A549 (cell line): Measurements from ENCODE around the gene ACSM5. TPM values are rescaled to one million over a fixed set of nuclear protein-coding genes. Genes with fewer than 3 reads are reported as not detected.
A peak's percentile ranks its signal among the peaks of the same experiment; 100 is the strongest.

Source experiments
- ATAC-seq, 2 experiments: fragments of 200-7000 bp in 1 of 2; fragments of >200 bp in 1 of 2; cut with Nextera tagmentation in 1 of 2; cut with Tn5 transposase in 1 of 2; 3 replicates each; pipeline versions ENCODE4 v1.8.0 to v1.9.1; 2018 to 2020; ENCODE audit warnings: mild to moderate bottlenecking in 1 of 2, moderate library complexity in 1 of 2
- CTCF ChIA-PET: fragments of 300-600 bp; sonication (Branson Sonifier 250); formaldehyde crosslinking; extraction: SDS; loops from one replicate; lab custom pipeline; 2021; ENCODE audit warnings: antibody characterized with exemption, inconsistent platforms; lab: Yijun Ruan, JAX
- POLR2A ChIA-PET: fragments of 350-600 bp; formaldehyde crosslinking; extraction: SDS; loops from one replicate; lab custom pipeline; 2021; ENCODE audit warnings: antibody characterized with exemption, inconsistent platforms; lab: Yijun Ruan, JAX
- DNase-seq, 2 experiments: peaks; one replicate each; pipeline versions ENCODE4 v3.0.0 to v3.0.0-alpha.2; 2011 to 2016; ENCODE audit warnings: low read depth in 1 of 2, low spot score in 1 of 2
- FAIRE-seq: peaks from 2 replicates; lab custom pipeline; 2011; peaks lifted over from hg19 to GRCh38; lab: Jason Lieb, UNC
- H3K27ac ChIP-seq, 2 experiments: fragments of >200 bp; sonication (Bioruptor Twin); formaldehyde crosslinking; 3 replicates each; pipeline ENCODE4 v1.5.1; 2016 to 2017
- H3K4me1 ChIP-seq: fragments of >200 bp; sonication (Bioruptor Twin); formaldehyde crosslinking; 3 replicates; pipeline ENCODE4 v1.6.1; 2016
- H3K4me2 ChIP-seq: fragments of >200 bp; sonication (Bioruptor Twin); formaldehyde crosslinking; 3 replicates; pipeline ENCODE4 v1.6.1; 2016
- H3K4me3 ChIP-seq: fragments of >200 bp; sonication (Bioruptor Twin); formaldehyde crosslinking; 3 replicates; pipeline ENCODE4 v1.5.1; 2016
- H3K9me3 ChIP-seq: fragments of >200 bp; sonication (Bioruptor Twin); formaldehyde crosslinking; 3 replicates; pipeline ENCODE4 v1.6.1; 2016
- ATOH8 ChIP-seq: fragments of 250-450 bp; sonication (Bioruptor Pico); IDR thresholded peaks from 2 replicates; pipeline ENCODE4 v1.5.0; 2020; ENCODE audit warnings: low read depth, mild to moderate bottlenecking, moderate library complexity
- CHD4 ChIP-seq: fragments of 200-600 bp; sonication (generic); IDR thresholded peaks from 2 replicates; pipeline ENCODE4 v1.6.1; 2016; ENCODE audit warnings: antibody characterized with exemption, mild to moderate bottlenecking, borderline replicate concordance
- CTCF ChIP-seq: fragments of >200 bp; sonication (Bioruptor Twin); formaldehyde crosslinking; IDR thresholded peaks from 3 replicates; pipeline ENCODE4 v1.5.1; 2016
- EP300 ChIP-seq, 2 experiments: fragments of >200 bp; sonication (Bioruptor Twin); formaldehyde crosslinking; IDR thresholded peaks; 2 replicates in 1 of 2; 3 replicates in 1 of 2; pipeline ENCODE4 v1.6.1; 2016 to 2017
- FOSL2 ChIP-seq, 2 experiments: fragments of 450-650 bp in 1 of 2; fragments of >200 bp in 1 of 2; sonication (Bioruptor Twin) in 1 of 2; formaldehyde crosslinking; IDR thresholded peaks; 2 replicates each; pipeline versions ENCODE4 v1.5.0 to v1.6.1; 2016 to 2020; ENCODE audit warnings: mild to moderate bottlenecking in 1 of 2, moderate library complexity in 1 of 2
- FOXS1 ChIP-seq: fragments of 250-450 bp; sonication (Bioruptor Pico); IDR thresholded peaks from 2 replicates; pipeline ENCODE4 v1.5.0; 2020; ENCODE audit warnings: mild to moderate bottlenecking, moderate library complexity
- HES2 ChIP-seq: fragments of >200 bp; sonication (Bioruptor Twin); formaldehyde crosslinking; IDR thresholded peaks from 2 replicates; pipeline ENCODE4 v1.6.1; 2016
- MAFK ChIP-seq: fragments of 450-650 bp; IDR thresholded peaks from 2 replicates; pipeline ENCODE4 v1.6.1; 2014; ENCODE audit not compliant: partially characterized antibody
- MAZ ChIP-seq: fragments of 150-350 bp; IDR thresholded peaks from 2 replicates; pipeline ENCODE4 v1.6.1; 2014; ENCODE audit warnings: antibody characterized with exemption, low read depth, low read length, borderline replicate concordance
- NFE2L2 ChIP-seq: fragments of 150-350 bp; conservative IDR thresholded peaks from 2 replicates; pipeline ENCODE4 v1.6.1; 2014; ENCODE audit warnings: low read length
- NPAS2 ChIP-seq: fragments of 250-450 bp; sonication (Bioruptor Pico); IDR thresholded peaks from 2 replicates; pipeline ENCODE4 v1.8.0; 2022; ENCODE audit warnings: mild to moderate bottlenecking, moderate library complexity, borderline replicate concordance
- PHF8 ChIP-seq: fragments of 200-600 bp; sonication (generic); IDR thresholded peaks from 2 replicates; pipeline ENCODE4 v1.6.1; 2016; ENCODE audit warnings: low read depth, mild to moderate bottlenecking, antibody characterized with exemption, moderate library complexity, borderline replicate concordance
- POLR2AphosphoS2 ChIP-seq: conservative IDR thresholded peaks from 2 replicates; pipeline ENCODE4 v1.6.1; 2012; ENCODE audit warnings: low read length, improper control_type of control experiment, inconsistent platforms
- RAD21 ChIP-seq, 2 experiments: fragments of >200 bp in 1 of 2; sonication (Bioruptor Twin) in 1 of 2; formaldehyde crosslinking in 1 of 2; IDR thresholded peaks in 1 of 2; conservative IDR thresholded peaks in 1 of 2; 2 replicates in 1 of 2; 3 replicates in 1 of 2; pipeline ENCODE4 v1.6.1; 2012 to 2018; ENCODE audit warnings: inconsistent platforms in 1 of 2
- RCOR1 ChIP-seq: fragments of 150-350 bp; IDR thresholded peaks from 2 replicates; pipeline ENCODE4 v1.6.1; 2014; ENCODE audit warnings: antibody characterized with exemption, low read length, low read depth
- REST ChIP-seq: fragments of 200-600 bp; sonication (generic); IDR thresholded peaks from 2 replicates; pipeline ENCODE4 v1.6.1; 2016; ENCODE audit warnings: antibody characterized with exemption, mild to moderate bottlenecking, moderate library complexity
- RFX5 ChIP-seq: fragments of 450-650 bp; IDR thresholded peaks from 2 replicates; pipeline ENCODE4 v1.7.1; 2014; ENCODE audit warnings: antibody characterized with exemption, mild to moderate bottlenecking, moderate library complexity
- SMC3 ChIP-seq: fragments of >200 bp; sonication (Bioruptor Twin); formaldehyde crosslinking; IDR thresholded peaks from 3 replicates; pipeline ENCODE4 v1.6.1; 2018; ENCODE audit warnings: inconsistent platforms
- ZFP36 ChIP-seq: fragments of 450-650 bp; IDR thresholded peaks from 2 replicates; pipeline ENCODE4 v1.6.1; 2014; ENCODE audit warnings: borderline replicate concordance; ENCODE audit not compliant: partially characterized antibody
- ZSCAN20 ChIP-seq: fragments of 250-450 bp; sonication (Bioruptor Pico); IDR thresholded peaks from 2 replicates; pipeline ENCODE4 v1.8.0; 2022; ENCODE audit warnings: mild to moderate bottlenecking, moderate library complexity
- WGBS: methylation state at CpG from one replicate; pipeline ENCODE4 v1.1.6; 2017; ENCODE audit errors: missing lambda C conversion rate; 5-methylcytosine and 5-hydroxymethylcytosine counted together
- polyA minus RNA-seq: library from RNA; depleted of rRNA, polyadenylated mRNA; stranded (reverse); fragments of >200 nt; gene quantifications from 2 replicates; pipeline ENCODE4 v1.2.3, GENCODE V29; 2011; rRNA and poly(A)+ RNA removed
- polyA plus RNA-seq, 4 experiments: library from polyadenylated mRNA; depleted of rRNA in 3 of 4; stranded (reverse); fragments of >200 nt; fragmentation: RNase III in 1 of 4; extraction: RNeasy Plus Mini Kit Qiagen cat#74134 plus additional on column Dnase treatment in 1 of 4; gene quantifications; 2 replicates in 3 of 4; 3 replicates in 1 of 4; pipeline ENCODE4 v1.2.3, GENCODE V29; 2011 to 2017

ACSM5 gene
- polyA plus RNA-seq (2011; rRNA removed) = not detected in 2 replicates
- not detected in 2 replicates for polyA plus RNA-seq (2012; cell fraction: cytosol; rRNA removed)
- polyA plus RNA-seq (2012; cell fraction: nucleus; rRNA removed) = not detected in 2 replicates
- not detected in 3 replicates for polyA plus RNA-seq (2017; fragmentation: RNase III; extraction: RNeasy Plus Mini Kit Qiagen cat#74134 plus additional on column Dnase treatment)
- not detected in 2 replicates for polyA minus RNA-seq

GRCh38 chr16:20409398-20410120, at the start of gene ACSM5:
Gene ACSM5 (plus strand): TSS chr16:20409534. CDS start chr16:20411485, 1,951 bp downstream.
- WGBS = 73% methylated on average over 5 of the region's 6 CpGs
- no peak within 1 kb of the TSS for H3K4me2 ChIP-seq
- H3K4me1 ChIP-seq = no peaks in the 10 kb centered on the region
- H3K9me3 ChIP-seq = no peaks in the 10 kb centered on the region
- no peak within 1 kb of the TSS for H3K27ac ChIP-seq
- no peak for FAIRE-seq
- TF ChIP-seq EP300 (IDR thresholded peaks at IDR 0.05) (no peak), MAZ (no peak), ZSCAN20 (CRISPR knock-in tag) (no peak), CHD4 (no peak), FOSL2 (IDR thresholded peaks at IDR 0.05) (no peak), FOSL2 (CRISPR knock-in tag; IDR thresholded peaks at IDR 0.05) (no peak), RFX5 (no peak), POLR2AphosphoS2 (no peak), ATOH8 (CRISPR knock-in tag) (no peak), RAD21 (conservative IDR thresholded peaks at IDR 0.05 in 1 of 2, IDR thresholded peaks at IDR 0.05 in 1 of 2) (no peak), NPAS2 (CRISPR knock-in tag) (no peak)
- ATAC-seq = no peak
- H3K4me3 ChIP-seq = no peak within 1 kb of the TSS
- ChIA-PET POLR2A (no interaction called here), CTCF (interaction anchor here (0.7 kb wide), 1 partner anchor 71 kb away, joined by 3 read pairs; no protein-coding TSS in a partner anchor)
- DNase-seq = no peak

GRCh38 chr16:20359997-20360396, 49.3 kb upstream of the ACSM5 start:
- no peak for FAIRE-seq
- H3K4me1 ChIP-seq = no peaks in the 10 kb centered on the region

GRCh38 chr16:20363191-20363590, 46.1 kb upstream of the ACSM5 start:
- H3K4me3 ChIP-seq = no peak overlapping the region
- no peaks in the 10 kb centered on the region for H3K9me3 ChIP-seq
- ChIA-PET CTCF (interaction anchor here (0.6 to 4.2 kb wide), 4 partner anchors 21 to 456 kb away, joined by 3 to 15 read pairs (median 7); no protein-coding TSS in a partner anchor), POLR2A (no interaction called here)
- ATAC-seq (no peak), DNase-seq (no peak), FAIRE-seq (no peak)
- no peaks in the 10 kb centered on the region for H3K4me1 ChIP-seq
- WGBS = 30% methylated on average over 2 of the region's 2 CpGs
- no peak overlapping the region for H3K27ac ChIP-seq
- no peak overlapping the region for H3K4me2 ChIP-seq
- TF ChIP-seq FOXS1 (CRISPR knock-in tag) (no peak), ZFP36 (no peak), PHF8 (no peak), NFE2L2 (no peak), MAFK (no peak), REST (no peak), RCOR1 (no peak), SMC3 (no peak)

More at GRCh38 chr16:20359997-20360396, 49.3 kb upstream of the ACSM5 start:
- ChIA-PET POLR2A (no interaction called here), CTCF (interaction anchor here (1.3 to 1.4 kb wide), 2 partner anchors 21 to 60 kb away, joined by 4 to 6 read pairs; no protein-coding TSS in a partner anchor)
- Histone ChIP-seq H3K4me3 (no peak overlapping the region), H3K4me2 (no peak overlapping the region), H3K27ac (no peak overlapping the region), H3K9me3 (no peaks in the 10 kb centered on the region)
- 0% methylated on average over 2 of the region's 2 CpGs for WGBS
- no peak for TF ChIP-seq SMC3
- TF ChIP-seq HES2 = no peak
- peak in 1 of 2 experiments; percentile 19; a peak in 2 of 5 replicates for TF ChIP-seq RAD21 (conservative IDR thresholded peaks at IDR 0.05 in 1 of 2, IDR thresholded peaks at IDR 0.05 in 1 of 2)
- 0 out of 3 replicates have a peak, but pooled peaks have one; percentile 6 for TF ChIP-seq CTCF
- ATAC-seq (no peak), DNase-seq (no peak)
